Thyroid gland (tissue), 4 donors: ENCODE data around the gene DCPS. TPM values are rescaled to one million over a fixed set of nuclear protein-coding genes. Genes with fewer than 3 reads are reported as not detected.

Experiments used
- DNase-seq, 2 donors: peaks; one replicate each; pipeline ENCODE4 v3.0.0-alpha.2; 2019
- H3K27ac ChIP-seq, 3 donors: fragments of 200-600 bp; sonication (generic); 1 replicate in 2 of 3; 2 replicates in 1 of 3; pipeline ENCODE4 v1.5.1; 2016 to 2019; ENCODE audit warnings: mild to moderate bottlenecking in 1 of 3, moderate library complexity in 1 of 3
- H3K27me3 ChIP-seq: fragments of 200-600 bp; sonication (generic); one replicate; pipeline ENCODE4 v1.5.1; 2019
- H3K36me3 ChIP-seq, 2 donors: fragments of 200-600 bp; sonication (generic); one replicate each; pipeline ENCODE4 v1.5.1; 2016 to 2019
- H3K4me1 ChIP-seq, 2 donors: fragments of 200-600 bp; sonication (generic); one replicate each; pipeline ENCODE4 v1.5.1; 2017 to 2019
- H3K4me3 ChIP-seq, 3 donors: fragments of 200-600 bp; sonication (generic); replicated peaks in 1 of 3; 1 replicate in 2 of 3; 2 replicates in 1 of 3; pipeline ENCODE4 v1.5.1; 2016; ENCODE audit warnings: mild to moderate bottlenecking in 1 of 3
- H3K9me3 ChIP-seq: fragments of 200-600 bp; sonication (generic); one replicate; pipeline ENCODE4 v1.5.1; 2017
- CTCF ChIP-seq, 6 experiments: fragments of 200-600 bp in 3 of 6; fragments of 450-650 bp in 3 of 6; sonication (generic) in 3 of 6; IDR thresholded peaks; one replicate each; pipeline ENCODE4 v1.5.1; 2016 to 2019; ENCODE audit warnings: antibody characterized with exemption in 6 of 6, mild to moderate bottlenecking in 2 of 6, inconsistent platforms in 1 of 6, moderate library complexity in 1 of 6
- POLR2A ChIP-seq, 2 donors: fragments of 450-650 bp; IDR thresholded peaks; one replicate each; pipeline ENCODE4 v1.6.1; 2017; ENCODE audit warnings: antibody characterized with exemption in 2 of 2, mild to moderate bottlenecking in 2 of 2, moderate library complexity in 1 of 2
- WGBS, 2 donors: methylation state at CpG; one replicate each; pipeline ENCODE4 v1.1.5; 2017; 5-methylcytosine and 5-hydroxymethylcytosine counted together
- intact Hi-C: fragments of 100-400 bp; cut with DNase I; formaldehyde crosslinking; loops from one replicate; pipeline ENCODE4 v1.15.1; 2023
- total RNA-seq, 4 donors: library from RNA; depleted of rRNA; stranded (reverse); fragments of >200 nt; gene quantifications; one replicate each; pipeline ENCODE4 v1.2.3, GENCODE V29; 2016

The DCPS gene
- total RNA-seq, 4 donors from 2014 or later = 6.1 to 18.9 (median 13.9) TPM

GRCh38 chr11:126357969-126358762, 54.3 kb downstream of the DCPS start:
- peaks cover 11 to 41% of the 10 kb centered on the region in 2 donors for H3K4me1 ChIP-seq
- intact Hi-C loops = no loop called here
- peak overlapping the region in 1 of 3 donors; percentile 62 for H3K27ac ChIP-seq
- DNase-seq = no peak
- H3K9me3 ChIP-seq = no peaks in the 10 kb centered on the region
- no peaks in the 10 kb centered on the region for H3K36me3 ChIP-seq
- H3K27me3 ChIP-seq = no peaks in the 10 kb centered on the region
- 82 to 87% methylated on average over 8 to 11 of the region's 18 CpGs for WGBS, 2 donors
- no peak overlapping the region for H3K4me3 ChIP-seq
- TF ChIP-seq POLR2A (IDR thresholded peaks at IDR 0.05) = no peak
- no peak for TF ChIP-seq CTCF (IDR thresholded peaks at IDR 0.05)

GRCh38 chr11:126358763-126359160, 54.9 kb downstream of the DCPS start:
- Histone ChIP-seq H3K36me3 (no peaks in the 10 kb centered on the region), H3K4me1 (peaks cover 11 to 41% of the 10 kb centered on the region in 2 donors), H3K9me3 (no peaks in the 10 kb centered on the region), H3K4me3 (no peak overlapping the region), H3K27me3 (no peaks in the 10 kb centered on the region), H3K27ac (peak overlapping the region in 1 of 3 donors; percentile 62)
- intact Hi-C loops = no loop called here
- TF ChIP-seq POLR2A (IDR thresholded peaks at IDR 0.05) = no peak
- TF ChIP-seq CTCF (IDR thresholded peaks at IDR 0.05) = no peak
- DNase-seq = no peak
- 75 to 93% methylated on average over 1 to 2 of the region's 2 CpGs for WGBS, 2 donors

GRCh38 chr11:126359431-126360048, 55.7 kb downstream of the DCPS start:
- no peak overlapping the region for H3K4me3 ChIP-seq
- no peak for TF ChIP-seq CTCF (IDR thresholded peaks at IDR 0.05)
- no peak for TF ChIP-seq POLR2A (IDR thresholded peaks at IDR 0.05)
- DNase-seq = peak; percentile 55 to 69
- 48 to 56% methylated on average over 15 to 16 of the region's 16 CpGs for WGBS, 2 donors
- intact Hi-C loops = no loop called here
- no peaks in the 10 kb centered on the region for H3K27me3 ChIP-seq
- H3K27ac ChIP-seq = peak overlapping the region in 2 of 3 donors; percentile 32 to 36
- H3K9me3 ChIP-seq = no peaks in the 10 kb centered on the region
- no peaks in the 10 kb centered on the region for H3K36me3 ChIP-seq
- peaks cover 11 to 41% of the 10 kb centered on the region in 2 donors for H3K4me1 ChIP-seq

- H3K27ac ChIP-seq = peak overlapping the region in 2 of 3 donors; percentile 32 to 36
- intact Hi-C loops = no loop called here
- H3K36me3 ChIP-seq = no peaks in the 10 kb centered on the region
- H3K27me3 ChIP-seq = no peaks in the 10 kb centered on the region
- no peak for DNase-seq
- TF ChIP-seq POLR2A (IDR thresholded peaks at IDR 0.05) (no peak), CTCF (IDR thresholded peaks at IDR 0.05) (no peak)
- no peaks in the 10 kb centered on the region for H3K9me3 ChIP-seq
- peaks cover 7 to 37% of the 10 kb centered on the region in 2 donors for H3K4me1 ChIP-seq
- H3K4me3 ChIP-seq = no peak overlapping the region
- WGBS, 2 donors = 82 to 90% methylated on average over 6 to 8 of the region's 8 CpGs
Observed at GRCh38 chr11:126360049-126360446, 56.2 kb downstream of the DCPS start.

GRCh38 chr11:126361400-126361799, 57.5 kb downstream of the DCPS start:
- Histone ChIP-seq H3K36me3 (no peaks in the 10 kb centered on the region), H3K27me3 (no peaks in the 10 kb centered on the region), H3K27ac (no peak overlapping the region), H3K4me1 (peaks cover 14 to 42% of the 10 kb centered on the region in 2 donors), H3K9me3 (no peaks in the 10 kb centered on the region), H3K4me3 (no peak overlapping the region)
- intact Hi-C loops = no loop called here
- no peak for TF ChIP-seq POLR2A (IDR thresholded peaks at IDR 0.05)
- TF ChIP-seq CTCF (IDR thresholded peaks at IDR 0.05) = no peak
- DNase-seq = no peak
- 79 to 91% methylated on average over 5 of the region's 5 CpGs for WGBS, 2 donors
